GM13977 (cell line): ENCODE data around the gene SYNPO2.
"Not testable (repeated sequence)": the region's sequence is repeated elsewhere in the genome, so short reads cannot be mapped to it uniquely, and the experiment has no call there.

Source experiments
- DNase-seq: peaks from one replicate; pipeline ENCODE4 v3.0.0; 2012; ENCODE audit warnings: low spot score
- CTCF ChIP-seq: IDR thresholded peaks from 2 replicates; pipeline ENCODE4 v1.5.1; 2012; ENCODE audit warnings: mild to moderate bottlenecking, control low read depth; ENCODE audit not compliant: insufficient read depth; ENCODE audit errors: extremely low read depth, missing control alignments
- in situ Hi-C: fragments of 300-500 bp; cut with MboI; formaldehyde crosslinking; loops from one replicate; pipeline ENCODE4 v1.12.0; 2022; ENCODE audit warnings: low sequenced_read_pairs, low pct_unique_long_range_greater_than_20kb, mixed read lengths, inconsistent platforms; ENCODE audit not compliant: unreplicated experiment

Gene SYNPO2

GRCh38 chr4:118865091-118865708 is 23.5 kb upstream of the SYNPO2 start:
- in situ Hi-C loops = no loop called here
- TF ChIP-seq CTCF = peak; percentile 81
- peak; percentile 49 for DNase-seq

GRCh38 chr4:118866442-118866841 is 22.2 kb upstream of the SYNPO2 start:
- TF ChIP-seq CTCF = no peak
- in situ Hi-C loops = no loop called here
- no peak for DNase-seq

GRCh38 chr4:118867311-118868067 is 21.2 kb upstream of the SYNPO2 start:
- TF ChIP-seq CTCF = no peak
- in situ Hi-C loops = no loop called here
- no peak for DNase-seq

DNA sequence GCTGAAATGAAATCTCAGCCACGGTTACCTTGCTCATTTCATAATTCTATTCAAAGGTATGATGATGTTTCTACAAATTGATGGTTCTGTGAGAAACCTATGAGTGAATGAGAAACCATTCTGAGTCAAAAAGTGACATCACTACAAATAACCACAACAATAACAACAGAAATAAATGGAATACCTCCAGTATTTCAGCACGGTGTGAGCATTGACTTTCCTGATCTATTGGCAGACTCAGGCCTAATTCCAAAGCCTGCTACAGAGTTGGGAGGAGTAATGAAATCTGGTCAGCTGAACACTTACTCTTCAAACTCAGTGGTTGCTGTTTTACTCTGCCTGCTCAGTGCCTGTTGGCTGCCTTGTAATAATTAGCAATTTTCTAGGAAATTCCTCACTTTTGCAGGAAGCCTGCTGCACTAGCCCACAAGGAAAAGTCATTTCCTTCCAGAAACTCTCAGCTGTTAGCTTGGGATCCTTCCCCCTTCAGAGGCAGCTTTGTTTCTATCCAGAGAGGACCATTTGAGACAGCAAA is 18.8 kb upstream of the SYNPO2 start:
- in situ Hi-C loops = no loop called here
- no peak for DNase-seq
- no peak for TF ChIP-seq CTCF

DNA sequence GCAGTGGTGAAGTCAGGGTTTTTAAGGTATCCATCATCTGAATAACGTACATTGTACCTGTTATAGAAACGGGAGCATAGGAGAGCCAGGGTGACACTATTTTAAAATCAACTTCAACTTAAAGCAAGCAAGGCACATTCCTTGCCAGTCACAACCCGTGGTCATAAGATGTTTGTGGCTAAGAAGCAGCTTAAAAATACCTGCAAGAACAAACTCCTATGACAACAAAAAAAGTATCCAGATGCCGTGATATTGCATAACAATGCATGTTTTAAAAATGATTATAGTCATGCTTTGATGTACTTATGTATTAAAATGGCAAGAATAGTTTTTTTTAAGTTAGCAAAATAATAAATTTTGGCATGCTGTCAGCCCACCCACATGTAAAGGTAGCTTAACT is 16.5 kb upstream of the SYNPO2 start:
- in situ Hi-C loops = no loop called here
- DNase-seq = no peak
- no peak for TF ChIP-seq CTCF

GRCh38 chr4:118877797-118878196 is 10.9 kb upstream of the SYNPO2 start:
- TF ChIP-seq CTCF = no peak
- in situ Hi-C loops = no loop called here
- no peak for DNase-seq

GRCh38 chr4:118878507-118878906 is 10.1 kb upstream of the SYNPO2 start:
- DNase-seq, in situ Hi-C loops: not testable (repeated sequence)
